ENCODE results near the gene SPINT3.
"Not testable (repeated sequence)": the region's sequence is repeated elsewhere in the genome, so short reads cannot be mapped to it uniquely, and the experiment has no call there.

SPINT3 gene

DNA sequence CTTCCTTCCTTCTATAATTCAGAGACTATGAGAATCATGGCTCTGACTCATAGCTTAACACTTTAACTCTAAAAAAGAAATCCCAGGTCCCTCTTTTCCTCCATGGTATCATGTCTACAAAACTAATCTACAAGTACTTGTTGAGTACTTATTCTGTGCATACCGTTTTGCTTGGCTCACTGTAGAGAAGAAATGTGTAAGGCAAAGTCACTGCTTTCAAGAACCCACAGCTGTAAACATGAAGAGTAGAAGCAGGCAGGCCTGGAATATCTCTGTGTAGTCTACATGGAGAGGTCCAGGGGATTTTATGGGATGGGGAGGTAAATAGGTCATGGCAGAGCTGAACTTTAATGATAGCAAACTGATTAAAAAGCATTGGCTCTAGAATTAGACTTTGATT lies 13.8 kb downstream of the SPINT3 start:
- no peak for DNase-seq

DNA sequence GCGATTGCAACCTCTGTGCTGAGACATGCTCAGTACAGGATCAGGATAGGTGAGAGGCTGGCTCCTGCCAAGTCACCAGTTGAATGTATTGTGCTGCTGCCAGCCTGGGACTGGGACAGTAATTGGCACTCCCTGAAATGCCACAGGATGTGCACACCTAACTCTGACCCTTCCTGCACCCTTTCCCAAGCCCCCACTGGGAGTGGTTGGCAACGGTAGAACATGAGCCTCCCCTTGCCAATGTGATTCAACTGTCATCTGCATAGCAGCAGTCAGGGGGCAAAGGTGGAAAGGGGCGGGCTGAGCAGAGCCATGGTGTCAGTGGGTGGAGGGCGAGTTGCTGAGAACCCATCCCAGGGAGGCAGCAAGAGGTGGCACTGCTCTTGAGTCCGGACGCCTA lies 15.4 kb downstream of the SPINT3 start:
- no peak for DNase-seq

DNA sequence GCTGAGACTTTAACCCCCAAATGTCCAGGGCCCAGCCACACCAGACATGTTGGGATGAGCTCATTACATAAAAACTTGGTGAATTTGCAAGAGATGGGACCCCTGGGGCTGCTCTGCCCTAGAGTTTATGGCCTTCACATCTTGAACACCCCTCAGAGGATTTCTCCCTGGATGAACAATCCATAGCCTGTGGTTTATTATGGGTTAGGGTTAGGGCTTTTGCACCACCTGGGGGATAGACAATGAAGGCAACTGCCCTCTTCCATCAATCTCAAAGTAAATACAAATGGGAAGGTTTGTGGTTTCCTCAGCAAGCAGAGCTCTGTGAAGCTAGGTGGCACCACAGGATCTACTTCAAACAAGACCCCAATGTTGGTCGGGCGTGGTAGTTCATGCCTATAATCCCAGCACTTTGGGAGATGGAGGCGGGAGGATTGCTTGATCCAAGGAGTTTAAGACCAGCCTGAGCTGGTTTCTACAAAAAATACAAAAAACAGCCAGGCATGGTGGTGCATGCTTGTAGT lies 17.4 kb downstream of the SPINT3 start:
- DNase-seq = no peak

DNA sequence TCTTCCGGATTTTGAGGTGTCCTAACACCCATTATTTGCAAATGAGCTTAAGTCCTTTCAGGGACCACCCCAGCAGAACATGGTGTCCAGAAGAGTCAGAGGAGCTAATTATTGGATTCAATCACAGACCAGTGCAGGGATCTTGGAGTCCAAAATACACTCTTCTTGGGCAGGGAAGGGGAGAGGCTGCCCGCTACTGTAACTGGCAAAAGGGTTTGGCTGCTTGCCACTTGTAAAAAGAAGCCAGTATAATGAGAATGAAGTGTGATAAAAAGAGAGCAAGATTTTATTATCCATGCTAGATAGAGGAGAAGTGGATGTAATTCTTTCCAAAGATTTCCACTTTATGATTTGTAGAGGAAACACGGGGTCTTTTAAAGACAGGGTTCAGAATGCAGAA lies 19.3 kb downstream of the SPINT3 start:
- DNase-seq = no peak

DNA sequence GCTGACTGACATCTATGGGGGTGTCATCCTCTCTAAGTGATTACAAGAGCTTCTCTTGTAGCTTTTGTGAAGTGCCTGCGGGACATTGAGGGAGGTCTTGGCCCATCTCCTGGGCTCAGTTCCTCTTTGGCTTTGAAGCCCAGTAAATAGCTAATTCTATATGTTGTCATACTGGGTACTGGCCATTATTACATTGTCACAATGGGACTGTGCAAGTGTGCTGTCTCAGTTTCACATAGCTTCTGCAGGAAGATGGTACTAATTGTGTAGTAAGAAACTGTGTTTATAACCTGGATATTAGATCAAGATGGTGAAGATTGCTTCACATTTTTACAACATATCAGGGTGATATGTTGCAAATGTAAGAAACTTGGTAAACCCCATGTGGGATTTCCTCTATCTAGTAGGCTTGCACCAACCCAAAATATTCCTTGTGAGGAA lies 19.9 kb downstream of the SPINT3 start:
- no peak for DNase-seq

DNA sequence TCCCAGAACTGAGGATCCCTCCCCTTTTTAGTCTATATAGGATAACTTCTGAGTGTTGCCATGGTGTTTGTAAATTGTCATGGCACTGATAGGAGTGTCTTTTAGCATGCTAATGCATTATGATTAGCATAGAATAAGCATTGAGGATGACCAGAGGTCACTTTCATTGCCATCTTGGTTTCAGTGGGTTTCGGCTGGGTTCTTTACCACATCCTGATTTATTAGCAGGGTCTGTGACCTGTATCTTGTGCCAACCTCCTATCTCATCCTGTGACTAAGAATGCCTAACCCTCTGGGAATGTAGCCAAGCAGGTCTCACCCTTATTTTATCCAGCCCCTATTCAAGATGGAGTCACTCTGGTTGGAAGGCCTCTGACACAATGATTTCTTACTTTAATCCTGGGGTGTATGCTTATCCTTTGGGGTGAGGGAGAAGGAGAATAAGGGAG lies 26.3 kb downstream of the SPINT3 start:
- no peak for DNase-seq

DNA sequence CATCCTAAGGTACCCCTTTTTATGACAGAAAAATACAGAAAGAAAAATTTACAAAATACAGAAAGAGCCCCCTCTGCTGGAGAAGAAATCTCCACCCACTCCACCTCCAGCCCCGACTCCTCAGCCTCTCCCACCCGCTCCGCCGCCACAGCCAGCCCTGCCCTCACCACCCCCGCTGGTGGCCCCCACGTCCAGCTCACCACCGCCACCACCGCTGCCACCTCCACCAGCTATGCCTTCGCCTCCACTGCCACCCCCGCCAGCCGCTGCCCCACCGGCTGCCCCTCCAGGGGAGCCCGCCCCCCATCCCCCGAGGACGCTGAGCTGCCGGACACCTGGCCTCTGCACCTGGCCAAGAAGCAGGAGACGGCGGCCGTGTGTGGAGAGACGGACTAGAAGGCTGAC lies 28.2 kb downstream of the SPINT3 start:
- no peak for DNase-seq

DNA sequence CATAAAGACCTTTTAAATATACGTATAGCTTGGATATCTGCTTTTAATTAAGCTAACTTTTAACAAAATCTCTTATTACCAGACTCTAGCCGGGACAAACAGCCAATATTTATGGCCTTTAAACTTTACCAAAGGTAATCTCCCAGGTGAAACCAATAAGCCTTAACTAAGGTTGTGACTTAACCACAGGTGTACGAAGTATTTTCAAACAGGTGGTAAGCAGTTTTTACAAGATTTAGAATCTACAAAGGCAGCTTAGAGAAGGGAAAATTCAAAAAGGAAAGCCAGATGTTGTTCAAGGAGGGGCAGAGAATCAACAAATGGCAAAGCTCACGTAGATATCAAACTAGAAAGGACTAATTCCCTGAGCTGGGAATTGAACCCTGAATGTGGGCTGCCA lies 30.0 kb downstream of the SPINT3 start:
- no peak for DNase-seq

DNA sequence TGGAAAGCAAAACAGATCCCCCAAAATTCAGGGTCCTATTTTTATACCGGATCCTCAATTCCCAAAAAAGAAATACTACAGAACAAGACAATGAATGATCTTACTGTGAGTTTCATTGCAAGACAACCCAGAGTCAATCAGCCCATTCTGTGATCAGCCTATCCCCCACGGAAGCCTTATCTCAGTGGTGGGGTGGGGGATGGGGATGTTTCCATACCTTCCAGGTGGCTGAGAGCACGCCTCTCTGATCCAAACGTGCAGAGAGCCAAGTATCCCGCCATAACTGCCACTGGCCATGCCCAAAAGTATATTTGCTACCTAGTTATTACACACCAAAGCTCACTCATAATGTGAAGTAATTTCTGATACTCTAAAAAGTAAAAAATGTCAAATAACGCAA lies 30.7 kb downstream of the SPINT3 start:
- no peak for DNase-seq

DNA sequence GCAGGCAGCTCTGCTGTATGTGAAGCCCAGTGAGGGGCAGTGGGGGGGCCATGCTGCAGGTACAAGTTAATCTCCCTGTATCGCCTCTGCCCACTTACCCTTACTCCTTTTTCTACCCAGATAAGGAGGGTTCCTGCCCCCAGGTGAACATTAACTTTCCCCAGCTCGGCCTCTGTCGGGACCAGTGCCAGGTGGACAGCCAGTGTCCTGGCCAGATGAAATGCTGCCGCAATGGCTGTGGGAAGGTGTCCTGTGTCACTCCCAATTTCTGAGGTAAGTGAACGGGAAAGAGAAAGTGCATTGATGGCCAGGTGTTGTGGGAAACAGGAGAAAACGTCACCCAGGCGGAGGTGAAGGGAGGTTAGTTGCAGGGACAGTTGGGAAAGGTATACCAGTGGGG lies 35.6 kb downstream of the SPINT3 start:
- DNase-seq = no peak

DNA sequence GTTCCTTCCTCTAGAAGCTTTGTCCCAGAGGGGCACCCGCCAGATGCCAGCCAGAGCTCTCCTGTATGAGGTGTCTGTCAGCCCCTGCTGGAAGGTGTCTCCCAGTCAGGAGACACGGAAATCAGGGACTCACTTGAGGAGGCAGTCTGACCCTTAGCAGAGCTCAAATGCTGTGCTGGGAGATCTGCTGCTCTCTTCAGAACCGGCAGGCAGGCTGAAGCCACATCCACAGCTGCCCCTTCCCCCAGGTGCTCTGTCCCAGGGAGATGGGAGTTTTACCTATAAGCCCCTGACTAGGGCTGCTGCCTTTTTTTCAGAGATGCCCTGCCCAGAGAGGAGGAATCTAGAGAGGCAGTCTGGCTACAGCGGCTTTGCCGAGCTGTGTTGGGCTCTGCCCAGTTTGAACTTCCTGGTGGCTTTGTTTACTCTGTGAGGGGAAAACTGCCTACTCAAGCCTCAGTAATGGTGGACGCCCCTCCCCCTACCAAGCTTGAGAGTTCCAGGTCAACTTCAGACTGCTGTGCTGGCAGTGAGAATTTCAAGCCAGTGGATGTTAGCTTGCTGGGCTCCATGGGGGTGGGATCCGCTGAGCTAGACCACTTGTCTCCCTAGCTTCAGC lies 37.8 kb downstream of the SPINT3 start:
- DNase-seq = not testable (repeated sequence)

DNA sequence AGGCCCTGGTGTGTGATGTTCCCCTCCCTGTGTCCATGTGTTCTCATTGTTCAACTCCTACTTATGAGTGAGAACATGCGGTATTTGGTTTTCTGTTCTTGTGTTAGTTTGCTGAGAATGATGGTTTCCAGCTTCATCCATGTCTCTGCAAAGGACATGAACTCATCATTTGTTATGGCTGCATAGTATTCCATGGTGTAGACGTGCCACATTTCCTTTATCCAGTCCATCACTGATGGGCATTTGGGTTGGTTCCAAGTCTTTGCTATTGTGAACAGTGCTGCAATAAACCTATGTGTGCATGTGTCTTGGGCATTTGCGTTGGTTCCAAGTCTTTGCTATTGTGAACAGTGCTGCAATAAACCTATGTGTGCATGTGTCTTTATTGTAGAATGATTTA lies 43.1 kb downstream of the SPINT3 start:
- not testable (repeated sequence) for DNase-seq

DNA sequence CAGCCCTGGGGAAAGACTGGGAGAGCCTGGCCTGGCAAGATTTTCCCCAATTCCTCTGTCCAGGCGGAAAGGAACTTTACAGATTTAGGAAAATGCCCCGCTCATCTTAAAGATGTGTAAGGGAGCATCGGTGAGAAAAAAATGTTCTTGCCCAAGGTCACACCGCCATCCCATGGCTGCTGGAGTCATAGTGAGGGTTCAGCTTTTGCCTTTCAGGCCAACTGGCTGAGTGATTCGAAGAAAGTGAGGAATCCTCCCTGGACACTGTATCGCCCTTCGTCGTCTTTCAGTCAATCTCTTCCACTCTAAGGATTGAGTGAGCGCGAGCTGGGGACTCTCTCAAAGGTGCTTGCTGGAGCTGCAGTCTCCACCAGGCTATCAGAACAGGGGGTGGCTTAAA lies 44.5 kb downstream of the SPINT3 start:
- DNase-seq = no peak

DNA sequence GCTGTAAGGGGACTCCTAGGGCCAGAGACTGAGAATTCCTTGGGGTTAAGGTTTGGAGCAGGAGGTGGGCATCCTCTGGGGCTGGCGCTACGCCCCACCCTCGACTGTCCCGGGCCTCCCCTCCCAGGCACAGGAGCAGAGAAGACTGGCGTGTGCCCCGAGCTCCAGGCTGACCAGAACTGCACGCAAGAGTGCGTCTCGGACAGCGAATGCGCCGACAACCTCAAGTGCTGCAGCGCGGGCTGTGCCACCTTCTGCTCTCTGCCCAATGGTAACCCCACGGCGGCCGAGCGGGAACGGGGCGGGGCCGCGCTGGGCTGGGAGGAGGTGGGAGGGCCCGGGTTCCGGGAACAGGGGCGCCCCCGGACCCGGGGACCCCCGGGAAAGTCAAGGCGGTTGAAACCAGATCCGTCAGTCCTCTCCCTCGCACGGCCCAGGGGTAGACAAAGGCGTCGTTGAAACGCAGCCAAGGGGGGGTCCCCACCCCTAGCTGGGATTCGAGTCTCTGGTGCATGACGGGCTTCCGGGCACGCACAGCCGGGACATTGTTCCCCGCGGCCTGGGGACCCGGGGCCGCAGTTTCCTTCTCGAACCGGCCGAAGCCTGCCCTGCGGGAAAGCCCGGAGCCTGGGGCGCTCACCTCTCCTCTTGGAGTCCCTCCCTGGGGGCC lies 45.0 kb downstream of the SPINT3 start:
- DNase-seq = no peak

DNA sequence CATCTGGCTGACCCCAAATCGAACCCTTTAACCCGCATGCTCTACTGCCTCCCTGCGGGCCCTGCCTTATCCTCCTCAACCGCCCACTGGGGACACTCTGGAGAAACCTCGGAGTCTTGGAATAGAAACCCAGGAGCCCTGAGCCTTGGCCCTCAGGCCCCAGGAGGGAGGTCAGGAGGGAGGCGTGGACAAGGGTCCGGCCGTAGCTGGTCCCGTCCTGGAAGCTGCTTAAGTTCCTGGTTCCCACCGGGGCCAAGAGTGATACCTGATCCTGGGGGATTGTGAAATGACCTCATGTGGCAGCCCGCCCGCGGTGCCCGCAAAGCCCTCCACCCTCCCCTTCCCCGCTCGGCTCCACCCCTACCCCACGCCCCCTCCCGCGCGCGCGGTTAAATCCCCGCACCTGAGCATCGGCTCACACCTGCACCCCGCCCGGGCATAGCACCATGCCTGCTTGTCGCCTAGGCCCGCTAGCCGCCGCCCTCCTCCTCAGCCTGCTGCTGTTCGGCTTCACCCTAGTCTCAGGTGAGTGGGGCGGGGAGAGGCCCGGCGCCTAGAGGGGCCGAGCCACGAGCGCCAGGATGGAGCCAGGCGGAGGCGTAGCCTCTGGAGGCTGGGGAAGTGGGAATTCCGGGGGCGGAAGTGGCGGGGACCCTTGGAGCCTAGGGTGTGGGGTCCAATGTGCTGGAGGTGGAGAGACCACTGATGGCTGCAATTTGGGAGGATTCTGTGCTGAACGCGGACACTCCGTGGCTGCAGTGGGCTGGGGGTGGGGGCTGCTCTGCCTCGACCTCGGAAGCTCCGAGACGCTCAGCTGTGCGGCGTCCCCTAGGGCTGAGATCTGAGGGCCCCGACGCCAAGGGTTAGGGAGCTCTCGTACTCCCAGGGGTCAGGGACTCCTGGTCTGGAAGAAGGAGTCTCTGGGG lies 45.8 kb downstream of the SPINT3 start, which contains the start of gene WFDC2:
WFDC2 (plus strand) TSS at position 418 of the 926 bp plus-strand sequence; CDS start at position 447, 29 bp downstream.
- DNase-seq = no peak

DNA sequence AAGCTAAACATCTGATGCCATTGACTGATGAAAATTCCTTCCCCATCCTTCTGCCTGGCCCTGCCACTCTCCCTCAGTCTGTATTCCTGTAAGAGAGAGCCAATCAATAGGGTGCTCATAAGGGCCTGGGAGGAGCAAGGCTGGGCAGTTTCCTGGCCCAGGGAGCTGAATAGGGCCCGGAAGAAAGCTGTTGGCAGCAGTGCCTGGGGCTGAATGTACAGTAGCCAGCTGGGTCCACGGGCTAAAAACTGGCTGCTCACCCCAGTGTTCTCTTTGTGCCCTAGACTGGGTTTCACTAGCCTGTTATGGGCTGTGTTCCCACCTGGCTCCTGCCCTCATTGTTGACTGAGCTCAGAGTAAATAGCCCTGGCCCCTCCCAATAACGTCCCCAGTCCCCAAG lies 47.6 kb downstream of the SPINT3 start:
- DNase-seq = no peak

DNA sequence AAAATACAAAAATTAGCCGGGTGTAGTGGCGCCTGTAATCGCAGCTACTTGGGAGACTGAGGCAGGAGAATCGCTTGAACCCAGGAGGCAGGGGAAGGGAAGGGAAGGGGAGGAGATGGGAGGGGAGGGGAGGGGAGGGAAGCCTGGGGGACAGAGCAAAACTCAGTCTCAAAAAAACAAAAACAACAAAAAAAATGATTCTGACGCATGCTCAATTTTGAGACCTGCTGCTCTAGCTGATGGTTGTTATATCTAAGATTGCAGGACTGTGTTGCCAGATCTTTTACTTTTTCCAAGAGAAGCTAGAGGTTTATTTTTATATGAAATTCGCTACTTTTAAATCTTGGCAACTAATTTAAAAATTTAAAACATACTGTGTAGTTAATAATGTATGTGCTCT lies 48.2 kb downstream of the SPINT3 start:
- DNase-seq = no peak

DNA sequence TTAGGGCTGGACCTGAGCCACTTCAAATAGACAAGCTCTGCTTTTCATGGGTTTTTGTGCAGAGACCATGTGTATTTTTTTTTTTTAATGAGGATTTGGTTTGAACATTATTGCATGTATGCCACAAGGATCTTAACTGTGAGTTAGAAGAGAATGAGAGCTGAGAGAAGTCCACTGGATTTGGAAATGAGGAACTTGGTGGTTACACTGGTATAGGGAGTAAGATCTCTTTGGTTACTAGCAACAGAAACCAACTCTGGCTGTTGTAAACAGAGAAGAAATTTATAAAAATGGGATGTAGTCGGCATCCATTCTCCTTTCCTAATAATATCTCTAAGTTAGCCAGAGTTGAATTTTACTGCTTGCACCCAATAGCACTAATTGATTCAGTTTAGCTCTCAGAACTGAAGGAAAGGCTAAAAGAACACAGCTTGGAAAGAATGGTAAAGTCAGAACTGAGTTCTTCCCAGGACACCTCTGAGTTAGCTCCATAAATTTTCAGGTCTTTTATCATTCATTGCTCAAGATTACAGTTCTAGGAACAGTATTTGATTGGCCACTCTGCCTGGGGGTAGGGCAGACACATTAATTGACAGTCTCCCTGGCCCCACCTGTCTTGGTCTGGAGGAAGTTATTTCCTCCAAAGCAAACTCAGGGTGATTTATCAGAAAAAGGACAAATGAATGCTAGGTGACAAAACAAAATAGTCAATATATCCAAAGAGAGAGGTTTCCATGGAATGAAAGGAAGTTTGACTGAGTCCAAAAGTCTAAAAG lies 49.7 kb downstream of the SPINT3 start:
- DNase-seq = no peak

DNA sequence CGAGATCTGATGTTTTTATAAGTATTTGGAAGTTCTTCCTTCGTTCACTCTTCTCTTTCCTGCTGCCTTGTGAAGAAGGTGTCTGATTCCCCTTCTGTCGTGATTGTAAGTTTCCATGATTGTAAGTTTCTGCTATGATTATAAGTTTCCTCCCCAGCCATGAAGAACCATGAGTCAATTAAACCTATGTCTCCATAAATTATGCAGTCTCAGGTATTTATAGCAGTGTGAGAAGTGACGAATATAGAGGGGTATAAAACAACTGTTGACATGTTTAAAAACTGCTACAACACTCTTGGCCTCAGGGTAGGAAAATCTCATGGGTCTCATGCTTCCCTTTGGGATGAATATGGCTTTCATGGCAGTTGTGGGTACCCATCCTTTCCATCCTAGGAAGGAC lies 51.7 kb downstream of the SPINT3 start:
- no peak for DNase-seq

DNA sequence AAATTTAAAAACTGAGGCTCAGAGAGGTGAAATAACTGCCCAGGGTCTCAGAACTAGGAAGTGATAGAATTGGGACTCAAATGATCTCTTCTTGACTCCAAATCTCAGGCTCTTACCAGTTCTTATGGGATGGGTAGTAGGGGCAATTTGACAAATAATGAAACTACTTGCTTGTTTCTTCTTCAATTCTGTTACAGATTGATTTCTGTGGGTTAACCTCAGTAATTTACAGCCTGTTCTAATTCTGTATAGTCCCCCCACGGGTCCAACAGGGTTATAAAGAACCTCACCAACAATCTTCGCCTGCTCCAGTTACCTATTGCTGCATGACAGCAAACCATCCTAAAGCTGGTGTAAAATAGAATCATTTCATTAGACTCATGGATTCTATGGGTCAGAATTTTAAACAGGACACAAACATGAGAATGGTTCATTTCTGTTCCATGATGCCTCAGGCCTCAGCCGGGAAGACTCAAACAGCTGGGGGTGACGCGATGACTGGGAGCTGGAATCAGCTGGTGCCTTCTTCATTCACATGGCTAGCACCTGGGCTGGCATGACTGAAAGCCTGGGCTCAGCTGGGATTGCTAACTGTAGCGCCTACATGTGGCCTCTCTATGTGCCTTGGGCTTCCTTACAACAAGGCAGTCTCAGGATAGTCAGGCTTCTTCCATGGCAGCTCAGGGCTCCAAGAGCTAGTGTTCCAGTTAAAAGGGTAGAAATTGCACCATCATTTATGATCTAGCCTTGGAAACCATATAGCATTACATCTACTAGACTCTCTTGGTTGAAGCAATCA lies 52.5 kb downstream of the SPINT3 start:
- no peak for DNase-seq

All from effector CD4-positive, alpha-beta T cell (primary cell).